T-helper 22 cell (primary cell): ENCODE measurements around the gene SNX2.
A peak's percentile ranks its signal among the peaks of the same experiment; 100 is the strongest.
"Not testable (repeated sequence)": the region's sequence is repeated elsewhere in the genome, so short reads cannot be mapped to it uniquely, and the experiment has no call there.

ENCODE experiments used
- DNase-seq: peaks from one replicate; pipeline ENCODE4 v3.0.0-alpha.2; 2020; ENCODE audit warnings: low read depth

Gene SNX2, protein sequence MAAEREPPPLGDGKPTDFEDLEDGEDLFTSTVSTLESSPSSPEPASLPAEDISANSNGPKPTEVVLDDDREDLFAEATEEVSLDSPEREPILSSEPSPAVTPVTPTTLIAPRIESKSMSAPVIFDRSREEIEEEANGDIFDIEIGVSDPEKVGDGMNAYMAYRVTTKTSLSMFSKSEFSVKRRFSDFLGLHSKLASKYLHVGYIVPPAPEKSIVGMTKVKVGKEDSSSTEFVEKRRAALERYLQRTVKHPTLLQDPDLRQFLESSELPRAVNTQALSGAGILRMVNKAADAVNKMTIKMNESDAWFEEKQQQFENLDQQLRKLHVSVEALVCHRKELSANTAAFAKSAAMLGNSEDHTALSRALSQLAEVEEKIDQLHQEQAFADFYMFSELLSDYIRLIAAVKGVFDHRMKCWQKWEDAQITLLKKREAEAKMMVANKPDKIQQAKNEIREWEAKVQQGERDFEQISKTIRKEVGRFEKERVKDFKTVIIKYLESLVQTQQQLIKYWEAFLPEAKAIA

DNA sequence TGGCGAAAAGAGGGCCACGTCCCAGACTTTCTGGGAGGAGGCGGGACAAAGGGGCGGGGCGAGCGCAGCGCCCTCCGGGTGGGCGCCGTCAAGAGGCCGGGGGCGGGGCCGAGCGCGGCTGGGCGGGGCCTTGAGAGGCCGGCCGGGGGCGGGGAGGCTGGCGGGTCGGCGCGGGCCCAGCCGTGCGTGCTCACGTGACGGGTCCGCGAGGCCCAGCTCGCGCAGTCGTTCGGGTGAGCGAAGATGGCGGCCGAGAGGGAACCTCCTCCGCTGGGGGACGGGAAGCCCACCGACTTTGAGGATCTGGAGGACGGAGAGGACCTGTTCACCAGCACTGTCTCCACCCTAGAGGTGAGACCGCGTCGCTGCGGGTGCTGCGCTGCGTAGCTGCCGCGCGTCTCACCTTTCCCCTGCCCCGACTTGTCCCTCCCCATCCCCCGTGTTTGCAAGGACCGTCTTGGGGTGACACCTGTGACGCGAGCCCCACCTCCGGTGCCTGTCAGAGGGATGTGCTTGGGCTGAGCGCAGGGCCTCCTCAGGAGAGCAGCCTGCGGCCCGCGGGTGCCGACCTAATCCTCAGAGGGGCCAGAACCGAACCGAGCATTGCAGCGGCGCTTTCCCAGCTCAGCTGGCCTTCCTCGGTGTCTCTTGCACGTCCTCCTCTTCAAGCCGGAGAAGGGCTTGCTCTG lies at the start of gene SNX2:
Gene SNX2, plus strand, starts transcription at position 220 of the 689 bp plus-strand sequence. Its CDS starts 24 bp downstream, at position 244.
- DNase-seq = peak; percentile 78

DNA sequence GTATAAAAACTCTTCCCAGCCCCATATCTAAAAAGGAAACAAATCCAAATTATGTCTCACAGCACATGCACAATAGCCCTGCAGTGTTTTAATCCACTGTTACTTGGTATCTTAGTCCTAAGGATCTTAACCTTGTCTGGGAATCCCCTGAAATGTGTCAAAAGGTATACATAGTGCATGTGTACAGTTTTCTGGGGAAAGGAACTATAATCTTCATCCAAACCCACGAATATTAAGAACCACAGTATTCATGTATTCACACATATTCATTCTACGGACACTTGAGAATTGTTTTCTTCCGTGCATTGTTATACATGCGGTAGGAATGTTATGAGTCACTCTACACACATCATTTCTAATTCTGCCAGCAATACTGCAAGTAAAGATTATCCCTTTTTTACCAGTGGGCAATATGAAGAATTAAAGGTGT lies 47.8 kb upstream of the SNX2 start:
- no peak for DNase-seq

DNA sequence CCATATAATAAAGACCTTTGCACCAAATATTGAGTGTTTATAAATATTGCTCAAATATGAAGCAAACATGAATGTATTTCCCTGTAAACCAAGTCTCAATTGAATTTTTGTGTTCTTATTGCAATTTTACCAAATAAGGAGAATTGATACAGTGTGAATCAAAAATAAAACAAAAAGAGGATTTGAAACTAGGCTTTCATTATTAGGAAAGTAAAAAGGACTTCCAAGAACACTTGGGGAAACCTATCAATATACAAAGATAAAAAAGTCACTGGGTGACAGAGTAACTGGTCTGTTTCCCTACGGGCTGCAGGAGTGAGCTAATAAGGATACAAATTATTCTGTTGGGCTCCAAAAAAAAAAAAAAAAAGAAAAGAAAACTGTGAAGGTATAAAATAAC lies 44.8 kb upstream of the SNX2 start:
- DNase-seq = no peak

DNA sequence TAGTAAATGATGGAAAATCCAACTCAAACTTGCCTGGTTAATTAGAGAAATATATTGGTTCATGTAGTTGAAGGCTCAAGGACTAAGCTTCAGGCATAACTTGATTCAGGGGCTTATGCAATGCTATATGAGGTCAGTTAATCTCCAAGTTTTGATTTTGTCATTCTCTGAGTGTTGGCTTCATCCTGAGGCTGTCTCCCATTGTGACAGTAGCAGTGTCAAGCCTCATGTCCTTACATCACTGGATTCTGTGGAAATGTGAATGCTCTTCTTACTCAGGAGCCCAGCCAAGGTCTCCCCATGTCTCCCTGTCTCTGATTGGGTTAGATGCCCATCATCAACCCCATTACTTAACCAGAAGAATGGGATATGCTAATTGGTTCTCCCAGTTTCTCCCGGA lies 44.4 kb upstream of the SNX2 start:
- no peak for DNase-seq

DNA sequence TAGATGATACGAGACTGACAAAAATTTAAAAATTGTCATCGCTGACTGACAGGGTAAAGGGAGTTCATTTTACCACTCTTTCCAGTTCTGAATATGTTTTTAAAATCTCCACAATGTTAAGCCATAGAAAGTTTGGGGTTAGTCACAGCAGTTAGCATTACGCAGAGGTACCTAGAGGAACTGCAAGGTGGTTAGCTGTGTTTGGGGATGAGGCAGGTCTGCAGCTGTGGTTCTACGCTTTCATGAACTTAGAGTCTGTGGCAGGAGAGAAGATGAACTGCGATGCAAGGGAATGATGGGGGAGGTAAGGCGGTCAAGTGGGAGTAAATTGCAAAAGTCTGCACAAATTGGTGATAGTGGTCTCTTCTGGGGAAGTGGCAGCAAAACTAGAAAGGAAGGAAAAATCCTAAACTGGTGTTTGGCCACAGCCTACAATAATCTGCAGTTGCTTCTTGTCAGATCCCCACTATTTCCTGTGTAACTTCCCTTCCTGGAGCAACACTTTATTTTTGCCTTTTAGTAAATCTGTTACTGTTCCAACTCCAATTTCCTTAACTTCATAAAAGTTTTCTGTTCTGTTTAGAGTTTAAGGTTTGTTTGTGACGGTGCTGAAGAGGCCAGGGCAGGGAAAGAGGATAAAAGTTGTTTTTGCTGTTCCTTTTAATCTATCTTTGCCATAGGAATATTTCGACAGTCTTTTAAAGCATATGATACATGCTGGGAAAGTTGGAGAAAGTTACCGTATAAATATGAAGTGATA lies 38.6 kb upstream of the SNX2 start:
- DNase-seq = no peak

DNA sequence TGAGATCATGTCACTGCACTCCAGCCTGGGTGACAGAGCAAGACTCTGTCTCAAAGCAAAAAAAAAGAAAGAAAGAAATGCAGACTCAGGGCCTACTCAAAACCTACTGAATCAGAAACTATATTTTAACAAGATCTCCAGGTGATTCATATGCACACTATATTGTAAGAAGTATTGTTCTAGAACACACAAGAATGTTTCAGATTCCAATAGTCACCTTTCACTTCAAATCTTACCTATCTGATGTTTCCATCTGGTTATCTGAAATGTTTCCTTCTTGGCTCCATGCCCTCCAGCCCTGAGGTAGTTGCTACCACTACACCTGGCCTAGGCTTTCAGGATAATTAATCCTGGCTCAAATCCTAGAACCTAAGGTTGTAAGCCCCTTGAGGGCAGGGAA lies 36.8 kb upstream of the SNX2 start:
- DNase-seq = no peak

DNA sequence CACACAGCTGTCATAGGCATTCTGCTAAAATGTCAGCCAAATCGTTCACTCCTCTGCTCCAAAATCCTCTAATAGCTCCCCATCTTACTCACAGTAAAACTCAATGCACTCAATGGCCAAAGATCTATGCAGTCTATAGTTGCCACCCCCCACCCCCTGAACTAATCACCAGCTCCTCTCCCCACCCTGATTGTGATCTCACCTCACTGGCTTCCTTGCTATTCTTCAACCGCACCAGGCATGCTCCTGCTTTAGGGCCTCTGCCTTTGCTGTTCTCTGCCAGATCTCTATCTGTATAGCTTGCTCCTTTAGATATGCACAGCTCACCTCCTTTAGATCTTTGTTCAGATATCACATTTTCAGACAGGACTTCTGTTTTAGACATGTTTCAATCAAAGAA lies 33.2 kb upstream of the SNX2 start:
- DNase-seq = no peak

DNA sequence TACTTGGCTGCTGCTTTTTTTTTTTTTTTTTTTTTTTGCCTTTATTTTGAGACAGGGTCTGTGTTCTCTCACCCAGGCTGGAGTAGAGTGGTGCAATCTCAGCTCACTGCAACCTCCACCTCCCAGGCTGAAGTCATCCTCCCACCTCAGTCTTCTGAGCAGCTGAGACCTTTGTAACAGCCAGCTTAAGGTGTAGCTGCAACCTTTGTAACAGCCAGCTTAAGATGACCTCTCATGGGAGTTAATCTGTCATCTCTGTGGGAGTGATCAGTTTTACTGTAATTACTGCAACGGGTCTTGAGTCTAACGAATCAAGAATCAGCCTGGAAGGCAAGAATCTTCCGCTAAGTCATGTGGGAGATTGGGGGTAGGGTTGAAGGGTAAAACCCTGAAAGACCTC lies 31.6 kb upstream of the SNX2 start:
- DNase-seq = no peak

DNA sequence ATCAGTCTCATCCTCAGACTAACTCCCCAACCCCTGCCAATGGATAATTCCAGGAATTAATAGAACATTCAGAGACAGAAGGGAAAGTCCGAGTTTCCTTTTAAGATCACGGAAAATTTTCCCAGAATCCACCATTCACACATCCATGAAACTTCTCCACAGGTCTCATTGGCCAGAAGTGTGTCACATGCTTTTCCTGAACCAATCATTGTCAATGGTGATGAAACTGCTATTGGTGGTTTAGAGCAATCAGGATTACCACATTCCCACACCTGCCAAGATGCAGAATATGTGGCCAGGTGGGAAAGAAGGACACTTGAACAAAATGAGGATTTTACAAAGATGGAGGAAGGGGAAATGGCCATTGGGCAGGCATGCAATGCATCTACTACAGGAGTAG lies 29.3 kb upstream of the SNX2 start:
- no peak for DNase-seq

DNA sequence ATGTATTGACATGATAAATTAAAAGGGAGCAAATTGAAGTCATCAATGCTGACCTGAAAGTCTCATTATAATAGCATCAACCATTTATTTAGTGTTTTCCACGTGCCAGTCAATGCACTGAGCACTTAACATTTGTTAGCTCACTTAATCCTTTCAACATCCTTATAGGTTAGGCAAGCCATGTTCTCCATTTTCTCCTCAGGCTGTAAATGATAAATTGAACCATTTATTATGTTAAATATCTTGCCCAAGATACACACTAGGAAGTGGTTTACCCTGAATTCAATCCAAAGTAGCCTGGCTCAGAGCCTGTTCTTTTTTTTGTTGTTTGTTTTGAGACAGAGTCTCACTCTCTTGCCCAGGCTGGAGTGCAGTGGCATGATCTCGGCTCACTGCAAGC lies 25.0 kb upstream of the SNX2 start:
- no peak for DNase-seq

DNA sequence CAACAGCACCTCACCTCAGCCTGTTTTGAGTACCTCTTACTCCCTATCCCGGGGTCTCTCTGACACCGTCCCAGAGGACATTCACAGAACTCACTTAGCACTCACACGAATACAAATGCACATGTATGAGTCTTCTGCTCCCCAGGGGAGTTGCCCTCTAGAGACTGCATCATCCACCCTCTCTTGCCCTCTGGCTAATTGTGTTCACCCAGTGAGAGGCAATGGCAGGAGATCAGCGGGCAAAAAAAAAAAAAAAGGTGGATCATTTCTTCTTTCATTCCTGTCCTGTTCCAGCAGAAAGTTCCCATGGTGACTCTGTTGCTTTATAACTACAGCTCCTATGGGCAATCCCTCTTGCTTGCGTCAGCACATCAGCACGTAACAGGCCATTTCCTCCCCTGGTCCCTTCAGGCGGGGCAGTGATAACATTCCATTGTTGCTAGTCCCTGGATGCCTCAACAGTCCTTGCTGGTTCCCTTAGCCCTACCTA lies 23.5 kb upstream of the SNX2 start:
- no peak for DNase-seq

DNA sequence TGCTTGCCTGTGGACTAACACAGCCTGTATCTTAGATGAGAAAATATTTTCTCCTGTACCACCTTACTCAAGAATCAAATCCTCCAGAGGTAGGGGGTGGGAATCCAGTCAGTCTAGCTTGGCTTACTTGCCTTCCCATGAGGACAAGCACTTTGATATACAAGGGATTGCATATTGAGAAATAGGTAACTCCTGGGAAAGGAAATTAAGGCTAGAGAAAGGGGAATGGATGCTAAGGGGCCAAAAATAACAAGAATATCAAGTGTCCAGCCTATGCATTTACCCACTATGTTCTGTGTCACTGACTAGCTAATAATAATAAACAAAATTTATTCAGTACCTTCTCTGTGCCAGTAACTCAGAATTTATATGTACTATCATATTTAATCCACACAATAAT lies 21.4 kb upstream of the SNX2 start:
- DNase-seq = no peak

DNA sequence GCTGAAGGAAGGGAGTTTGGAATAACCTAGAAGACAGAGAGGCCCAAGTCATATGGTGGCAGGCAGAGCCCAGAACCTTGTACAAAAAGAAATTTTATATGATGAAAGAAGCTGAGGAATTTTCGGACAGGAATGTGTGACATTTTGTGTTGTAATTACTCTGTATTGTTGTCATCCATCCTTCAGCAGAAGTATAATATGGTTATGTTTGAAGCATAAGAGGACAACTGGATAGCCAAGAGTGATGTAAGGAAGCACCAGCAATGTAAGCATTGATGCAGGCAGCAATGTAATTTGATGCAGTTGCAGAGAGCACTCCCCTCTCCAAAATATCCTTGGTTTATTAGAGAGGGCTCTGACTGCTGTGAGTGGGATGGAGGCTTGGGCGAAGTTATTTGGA lies 19.1 kb upstream of the SNX2 start:
- no peak for DNase-seq

DNA sequence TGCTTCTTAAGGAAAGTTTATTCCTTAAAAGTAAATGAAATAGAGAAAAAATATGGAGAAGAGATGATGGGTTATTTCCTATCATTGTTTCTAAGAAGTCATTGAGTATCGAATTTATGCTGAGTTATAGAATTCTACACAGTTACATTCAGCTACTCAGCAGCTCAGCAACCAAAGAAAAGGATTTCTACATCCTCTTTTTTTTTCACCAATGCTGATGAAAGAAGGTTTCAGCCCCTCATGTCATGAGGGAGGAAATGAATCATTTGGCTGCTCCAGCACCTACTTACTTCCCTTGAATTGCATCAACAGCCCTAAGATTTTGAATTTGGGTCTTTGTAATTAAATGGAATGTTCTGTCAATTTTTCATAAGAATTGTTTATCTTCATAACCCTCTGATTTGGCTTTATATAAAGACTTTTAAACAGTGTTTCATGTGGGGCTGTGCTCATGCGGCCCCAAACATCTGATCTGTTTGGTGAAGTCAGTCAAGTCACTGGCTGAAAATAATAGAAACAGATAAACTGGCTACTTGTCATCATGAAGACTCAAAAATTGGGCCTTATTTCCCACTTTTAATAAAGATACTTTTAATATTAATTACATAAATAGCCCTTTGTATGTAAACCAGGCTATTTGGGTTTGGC lies 18.5 kb upstream of the SNX2 start:
- DNase-seq = no peak

DNA sequence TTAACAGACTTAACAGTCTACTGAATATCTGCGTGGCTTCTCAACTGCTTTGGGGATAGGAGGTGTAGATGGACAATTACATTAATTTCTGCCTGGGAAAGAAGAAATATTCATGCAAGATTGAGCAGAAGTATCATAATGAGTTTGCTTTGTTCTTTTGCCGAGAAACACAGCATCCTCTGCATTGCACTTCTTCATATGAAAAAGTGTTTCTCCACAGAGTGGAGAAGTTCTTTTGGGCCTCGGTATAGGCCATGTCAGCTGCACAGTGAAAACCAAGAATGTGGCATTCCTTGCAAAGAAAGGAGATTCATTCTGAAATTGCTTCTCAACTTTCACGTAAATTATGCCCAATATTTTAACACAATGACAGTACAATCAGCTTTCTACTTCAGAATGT lies 17.6 kb upstream of the SNX2 start:
- no peak for DNase-seq

DNA sequence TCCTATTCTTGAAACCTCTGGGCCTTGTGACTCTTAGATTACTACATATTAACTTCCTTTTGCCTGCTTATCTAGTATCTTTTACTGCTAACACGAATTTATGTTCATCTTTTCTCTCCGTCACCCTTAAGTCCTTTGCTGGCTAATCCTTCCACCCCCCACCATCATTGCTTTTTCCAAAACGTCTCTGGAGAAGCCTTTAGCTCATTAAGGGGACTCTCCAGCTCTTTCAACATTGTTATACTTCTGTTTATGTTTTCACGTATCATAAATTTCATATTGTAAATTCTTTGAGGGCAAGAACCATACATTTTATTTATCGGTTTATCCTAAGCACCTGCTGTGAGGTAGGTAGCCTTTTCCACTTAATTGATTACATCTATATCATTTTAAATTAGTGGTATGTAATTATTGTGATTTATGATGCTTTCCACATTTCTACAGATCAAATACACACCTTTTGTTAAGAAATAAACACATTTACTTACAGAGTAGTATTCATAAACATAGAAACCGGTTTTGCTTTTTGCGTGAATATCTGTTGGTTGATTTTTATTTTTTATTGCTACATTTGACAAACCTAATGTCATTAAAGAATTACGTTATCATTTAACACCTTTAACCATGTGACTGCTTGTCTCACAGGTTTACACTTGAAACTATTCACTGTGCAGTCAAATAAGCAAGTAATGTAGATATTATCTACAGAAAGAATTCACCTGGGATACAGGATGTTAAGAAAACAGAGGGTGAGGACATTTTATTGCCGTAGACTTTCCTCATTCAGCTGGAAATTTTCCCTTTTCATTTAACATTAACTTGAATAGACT lies 15.4 kb upstream of the SNX2 start:
- no peak for DNase-seq

DNA sequence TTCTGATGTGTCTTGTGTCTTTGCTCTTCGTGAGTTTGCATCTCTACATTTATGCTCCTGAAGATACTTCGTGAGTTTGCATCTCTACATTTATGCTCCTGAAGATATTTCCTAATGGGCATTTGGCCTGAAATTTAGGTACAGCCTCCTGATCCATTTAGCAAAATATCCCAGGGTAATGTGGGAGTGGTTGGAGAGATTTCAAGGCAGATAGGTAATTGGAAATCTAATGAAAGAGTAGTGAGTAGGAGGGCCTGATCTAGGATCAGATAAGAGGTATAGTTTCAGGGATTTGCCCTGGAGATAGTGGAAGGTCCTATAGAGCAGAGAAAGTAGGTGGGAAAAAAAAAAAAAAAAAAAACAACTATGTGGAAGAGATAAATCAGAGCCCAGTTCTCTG lies 14.6 kb upstream of the SNX2 start:
- no peak for DNase-seq

DNA sequence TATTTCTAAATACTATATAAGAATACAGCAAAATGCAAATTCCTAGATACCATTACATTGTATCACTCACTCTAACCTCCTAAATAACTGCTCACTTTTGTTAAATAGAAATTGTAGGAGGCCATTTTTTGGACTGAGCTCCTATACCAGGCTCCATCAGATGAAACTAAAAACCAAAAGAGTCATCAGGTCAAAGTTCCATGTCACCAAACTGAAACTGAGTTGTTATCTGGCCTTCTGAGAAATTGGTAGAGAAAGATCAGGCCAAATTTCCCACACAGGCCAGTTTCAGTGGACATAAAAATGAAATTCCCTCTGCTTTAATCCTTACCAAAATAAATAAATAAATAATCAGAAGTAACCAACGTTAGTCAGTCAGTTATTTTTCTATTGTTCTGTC lies 13.8 kb upstream of the SNX2 start:
- DNase-seq = no peak

DNA sequence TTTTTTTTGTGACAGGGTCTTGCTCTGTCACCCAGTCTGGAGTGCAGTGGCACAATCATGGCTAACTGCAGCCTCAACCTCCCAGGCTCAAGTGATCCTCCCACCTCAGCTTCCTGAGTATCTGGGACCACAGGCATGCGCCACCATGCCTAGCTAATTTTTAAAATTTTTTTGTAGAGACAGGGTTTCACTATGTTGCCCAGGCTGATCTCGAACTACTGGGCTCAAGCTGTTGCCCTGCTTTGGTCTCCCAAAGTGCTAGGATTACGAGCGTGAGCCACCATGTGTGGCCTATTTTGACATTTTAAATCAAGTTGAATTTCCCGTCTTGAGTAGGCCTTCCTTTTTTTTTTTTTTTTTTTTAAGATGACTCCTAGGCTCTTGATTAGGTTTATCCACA lies 13.0 kb upstream of the SNX2 start:
- DNase-seq = not testable (repeated sequence)

DNA sequence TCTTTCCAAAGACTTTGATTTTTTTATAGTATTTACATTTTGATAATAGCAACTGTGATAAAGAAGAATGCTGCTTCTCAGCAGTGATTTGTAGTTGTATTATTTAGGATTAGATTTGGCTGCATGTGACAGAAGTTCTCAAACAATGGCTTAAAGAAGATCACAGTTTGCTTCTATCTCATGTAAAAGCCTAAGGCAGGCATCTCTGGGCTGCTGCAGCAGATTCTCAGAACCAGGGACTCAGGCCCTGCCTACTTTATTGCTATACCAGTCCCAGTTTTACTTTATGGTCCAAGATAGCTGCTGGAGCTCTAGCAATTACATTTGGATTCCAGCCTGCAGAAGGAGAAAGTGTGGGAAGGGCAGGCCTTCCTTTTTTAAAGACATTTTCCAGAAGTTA lies 8.8 kb upstream of the SNX2 start:
- no peak for DNase-seq

DNA sequence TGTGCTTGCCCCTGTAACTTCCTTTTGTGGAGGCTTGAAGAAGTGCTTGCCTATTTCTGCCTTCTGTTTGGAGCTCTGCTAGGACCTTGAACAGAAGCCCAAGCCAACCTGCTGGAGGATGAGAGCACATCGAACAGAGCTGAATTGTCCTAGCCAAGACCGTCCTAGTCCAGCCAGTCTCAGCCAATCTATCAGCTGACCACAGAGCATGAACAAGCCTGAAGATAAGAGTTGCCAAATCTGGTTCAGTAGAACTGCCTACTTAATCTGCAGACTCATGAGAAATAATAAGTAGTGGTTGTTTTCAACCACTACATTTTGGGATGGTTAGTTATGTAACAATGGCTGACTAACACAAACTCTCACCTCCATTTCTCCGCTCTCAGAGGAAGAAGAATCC lies 4.4 kb upstream of the SNX2 start:
- DNase-seq = no peak
